ENCODE results near the gene FILIP1L.

The FILIP1L gene

GRCh38 chr3:99951701-99952100 lies 162.6 kb downstream of the FILIP1L start:
- H3K36me3 ChIP-seq (ENCODE audit: control insufficient read depth, insufficient read depth, low read length), result no peaks in the 10 kb centered on the region
- no peaks in the 10 kb centered on the region for H3K79me2 ChIP-seq
- no peak overlapping the region for H3K4me3 ChIP-seq (ENCODE audit: low read depth, low read length)
- TF ChIP-seq CTCF (IDR thresholded peaks at IDR 0.05), result no peak
- no peak overlapping the region for H3K4me2 ChIP-seq (ENCODE audit: low read length)
- no peak overlapping the region for H3K9ac ChIP-seq
- no peaks in the 10 kb centered on the region for H3K9me3 ChIP-seq (ENCODE audit: control insufficient read depth, low read length)
- H3K4me1 ChIP-seq, result peaks cover 11% of the 10 kb centered on the region
- H3K27me3 ChIP-seq (ENCODE audit: control insufficient read depth, insufficient read depth, low read length), result no peaks in the 10 kb centered on the region
- H2AFZ ChIP-seq, result no peak overlapping the region
- no peak overlapping the region for H3K27ac ChIP-seq

- Histone ChIP-seq H3K4me1 (peaks cover 11% of the 10 kb centered on the region), H3K79me2 (no peaks in the 10 kb centered on the region)
- no peak for TF ChIP-seq CTCF (IDR thresholded peaks at IDR 0.05)
Measured at GRCh38 chr3:99950921-99951320, 163.4 kb downstream of the FILIP1L start.

GRCh38 chr3:99949956-99950670 lies 164.2 kb downstream of the FILIP1L start:
- Histone ChIP-seq H3K27me3 (ENCODE audit: control insufficient read depth, insufficient read depth, low read length) (no peaks in the 10 kb centered on the region), H3K9me3 (ENCODE audit: control insufficient read depth, low read length) (no peaks in the 10 kb centered on the region), H3K9ac (no peak overlapping the region), H3K4me1 (peaks cover 14% of the 10 kb centered on the region), H2AFZ (no peak overlapping the region), H3K4me2 (ENCODE audit: low read length) (no peak overlapping the region), H3K27ac (no peak overlapping the region), H3K36me3 (ENCODE audit: control insufficient read depth, insufficient read depth, low read length) (no peaks in the 10 kb centered on the region), H3K4me3 (ENCODE audit: low read depth, low read length) (no peak overlapping the region), H3K79me2 (no peaks in the 10 kb centered on the region)
- no peak for TF ChIP-seq CTCF (IDR thresholded peaks at IDR 0.05)

More at GRCh38 chr3:99950921-99951320, 163.4 kb downstream of the FILIP1L start:
- no peak overlapping the region for H3K27ac ChIP-seq
- H3K4me2 ChIP-seq (ENCODE audit: low read length), result no peak overlapping the region
- H3K9ac ChIP-seq, result no peak overlapping the region
- H3K27me3 ChIP-seq (ENCODE audit: control insufficient read depth, insufficient read depth, low read length), result no peaks in the 10 kb centered on the region
- H3K4me3 ChIP-seq (ENCODE audit: low read depth, low read length), result no peak overlapping the region
- H3K36me3 ChIP-seq (ENCODE audit: control insufficient read depth, insufficient read depth, low read length), result no peaks in the 10 kb centered on the region
- H2AFZ ChIP-seq, result peak overlapping the region; percentile 18
- H3K9me3 ChIP-seq (ENCODE audit: control insufficient read depth, low read length), result no peaks in the 10 kb centered on the region

GRCh38 chr3:99948467-99949089 lies 165.7 kb downstream of the FILIP1L start:
- Histone ChIP-seq H3K9me3 (ENCODE audit: control insufficient read depth, low read length) (no peaks in the 10 kb centered on the region), H3K4me1 (peaks cover 8% of the 10 kb centered on the region), H3K27ac (no peak overlapping the region), H3K36me3 (ENCODE audit: control insufficient read depth, insufficient read depth, low read length) (no peaks in the 10 kb centered on the region), H3K4me3 (ENCODE audit: low read depth, low read length) (no peak overlapping the region), H3K27me3 (ENCODE audit: control insufficient read depth, insufficient read depth, low read length) (no peaks in the 10 kb centered on the region), H3K4me2 (ENCODE audit: low read length) (no peak overlapping the region), H3K79me2 (no peaks in the 10 kb centered on the region), H2AFZ (no peak overlapping the region), H3K9ac (no peak overlapping the region)
- no peak for TF ChIP-seq CTCF (IDR thresholded peaks at IDR 0.05)

Data from parathyroid adenoma (tissue), 2 donors.